ENCODE measurements around the gene EPN2. TPM values are rescaled to one million over a fixed set of nuclear protein-coding genes. Genes with fewer than 3 reads are reported as not detected.

Gene EPN2
- total RNA-seq, 2 experiments from 2014 or later: 10.2 to 11.5 TPM

DNA sequence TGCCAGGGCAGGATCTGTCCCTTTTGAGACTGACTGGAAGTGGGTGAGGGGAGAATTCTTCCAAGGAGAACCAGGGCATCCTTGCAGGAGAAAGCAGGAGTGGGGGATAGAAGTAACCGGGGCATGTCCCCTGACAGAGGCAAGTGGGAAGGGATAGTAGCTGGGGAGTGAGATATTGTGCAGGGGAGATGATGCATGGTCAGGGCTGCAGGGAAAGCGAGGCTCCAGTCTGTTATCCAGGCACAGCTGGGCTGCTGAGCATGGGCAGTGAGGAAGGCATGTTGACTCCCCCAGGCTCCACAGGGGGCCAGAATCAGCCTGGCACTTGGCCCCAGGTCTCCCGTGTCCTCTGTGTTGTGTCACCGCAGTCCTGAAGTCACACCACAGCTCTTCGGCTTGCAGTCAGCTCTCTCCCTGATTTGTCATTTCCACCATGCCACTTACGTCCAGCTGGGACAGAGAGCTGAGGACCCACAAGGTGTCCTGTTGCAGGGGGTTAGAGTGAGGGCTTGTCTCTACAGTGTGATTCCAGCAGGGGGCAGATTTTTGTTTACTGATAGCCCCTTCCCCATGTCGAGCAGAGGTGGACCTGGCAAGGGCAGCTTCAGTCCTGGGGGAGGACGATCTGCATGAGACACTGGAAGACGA, 84.4 kb downstream of the EPN2 start:
- ChIA-PET CTCF (no interaction called here), POLR2A (no interaction called here)

DNA sequence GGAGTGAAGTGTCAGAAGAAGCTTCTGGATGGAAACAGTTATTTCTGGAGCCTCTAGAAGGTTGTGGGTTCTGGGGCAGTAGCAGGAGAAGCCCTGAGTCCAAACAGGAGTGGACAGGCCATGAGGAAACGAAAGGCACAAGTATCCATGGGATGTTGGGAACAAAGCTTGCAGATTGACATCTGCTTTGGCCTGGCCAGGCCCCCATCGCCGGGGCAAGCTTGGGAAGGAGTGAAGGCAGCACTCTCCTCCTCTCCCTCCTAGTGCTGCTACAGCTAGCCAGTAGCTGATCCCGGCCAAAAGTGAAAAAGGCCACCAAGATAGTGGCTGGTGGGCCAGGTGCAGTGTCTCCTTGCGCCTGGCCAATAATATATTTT, 85.0 kb downstream of the EPN2 start:
- CTCF ChIA-PET: interaction anchor here (1.1 to 1.8 kb wide), 2 partner anchors 13 to 16 kb away, joined by 3 to 4 read pairs; no protein-coding TSS in a partner anchor
- POLR2A ChIA-PET: no interaction called here

DNA sequence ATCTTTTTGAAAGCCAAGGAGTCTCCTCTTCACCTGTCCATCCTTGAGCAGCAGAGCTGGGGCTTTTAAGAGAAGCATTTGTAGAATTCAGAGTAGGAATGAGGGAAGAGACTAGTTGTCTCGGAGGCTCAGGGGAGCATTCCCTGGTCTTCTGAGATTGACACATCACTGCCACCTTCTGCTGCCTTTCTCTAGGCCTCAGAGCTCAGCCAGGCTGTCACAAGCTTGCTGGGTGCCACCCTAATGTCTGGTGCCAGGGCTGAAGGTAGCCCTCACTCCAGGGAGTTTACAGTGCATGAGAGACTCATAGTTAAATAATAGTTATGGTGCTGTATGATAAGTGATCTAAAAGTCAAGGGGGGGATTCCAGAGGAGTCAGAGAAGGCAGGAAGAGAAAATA, 85.7 kb downstream of the EPN2 start:
- ChIA-PET CTCF (interaction anchor here (1.1 to 1.8 kb wide), 2 partner anchors 14 to 17 kb away, joined by 3 to 4 read pairs; no protein-coding TSS in a partner anchor), POLR2A (no interaction called here)

DNA sequence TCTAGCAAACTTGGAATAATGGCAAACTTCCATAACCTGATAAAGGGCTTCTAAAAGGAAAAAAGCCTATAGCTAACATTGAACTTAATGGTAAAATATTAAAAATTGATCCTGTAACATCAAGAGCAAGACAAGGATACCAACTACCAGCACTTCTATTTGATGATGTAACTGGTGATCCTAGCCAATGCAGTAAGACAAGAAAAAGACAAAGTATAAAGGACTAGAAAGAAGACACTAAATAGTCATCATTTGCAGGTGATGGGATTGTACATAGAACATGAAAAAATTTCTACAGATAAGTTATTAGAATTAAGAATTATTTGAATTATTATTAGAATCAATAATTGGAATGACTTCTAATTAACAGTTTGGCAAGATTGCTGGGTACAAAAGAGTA, 88.4 kb downstream of the EPN2 start:
- ChIA-PET POLR2A (no interaction called here), CTCF (interaction anchor here (0.6 to 1.3 kb wide), 3 partner anchors 34 to 61 kb away, joined by 3 read pairs; partner anchors contain the start of gene B9D1)

DNA sequence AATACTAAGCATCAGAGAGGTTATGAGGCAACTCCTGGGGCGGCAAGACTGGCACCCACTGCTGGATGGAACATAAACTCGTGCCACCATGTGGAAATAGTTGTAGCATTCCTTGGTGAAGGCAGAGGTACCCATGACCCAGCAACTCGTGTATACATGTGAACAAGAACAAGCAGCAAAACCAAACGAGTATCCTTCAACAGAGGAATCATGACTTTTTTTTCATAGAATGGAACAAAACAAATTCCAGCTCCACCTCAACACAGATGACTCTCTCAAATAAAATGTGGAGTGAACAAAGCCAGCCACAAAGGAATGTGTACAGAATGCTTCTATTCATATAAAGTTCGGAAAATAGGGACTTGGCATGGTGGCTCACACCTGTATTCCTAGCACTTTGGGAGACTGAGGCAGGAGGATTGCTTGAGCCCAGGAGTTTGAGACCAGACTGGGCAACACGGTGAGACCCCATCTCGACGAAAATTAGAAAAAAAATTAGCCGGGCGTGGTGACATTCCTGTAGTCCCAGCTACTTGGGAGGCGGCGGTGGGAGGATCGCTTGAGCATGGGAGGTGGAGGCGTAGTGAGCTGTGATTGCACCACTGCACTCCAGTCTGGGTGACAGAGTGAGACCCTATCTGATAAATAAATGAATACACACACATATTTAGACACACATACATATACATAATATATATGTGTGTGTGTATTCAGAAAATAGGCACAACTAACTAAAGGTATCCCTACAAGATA, 90.0 kb downstream of the EPN2 start:
- ChIA-PET CTCF (no interaction called here), POLR2A (no interaction called here)

DNA sequence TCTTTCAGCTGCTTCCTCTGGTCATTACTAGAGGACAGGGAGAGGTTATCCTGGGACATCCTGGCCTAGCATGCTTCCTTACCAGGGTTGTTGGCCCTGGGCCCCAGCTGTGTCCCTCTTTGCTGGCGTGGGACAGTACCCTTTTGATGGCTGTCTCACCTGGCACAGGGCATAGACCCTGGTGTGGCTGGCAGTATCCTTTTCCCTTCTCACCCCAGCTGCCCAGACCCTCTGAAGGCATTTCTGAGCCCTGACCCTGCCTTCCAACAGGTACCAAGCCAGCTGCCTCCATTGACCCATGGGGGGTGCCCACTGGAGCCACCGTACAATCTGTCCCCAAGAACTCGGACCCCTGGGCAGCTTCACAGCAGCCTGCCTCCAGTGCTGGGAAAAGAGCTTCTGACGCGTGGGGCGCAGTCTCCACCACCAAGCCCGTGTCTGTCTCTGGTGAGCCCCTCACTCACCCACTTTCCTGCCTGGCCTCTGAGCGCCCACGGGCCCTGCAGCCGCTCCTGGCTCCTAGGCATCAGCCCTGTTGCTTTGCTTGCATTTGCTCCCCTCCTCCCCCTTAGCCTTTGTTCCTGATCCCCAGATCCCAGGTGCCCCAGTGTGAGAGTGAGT, 91.4 kb downstream of the EPN2 start:
- CTCF ChIA-PET: no interaction called here

DNA sequence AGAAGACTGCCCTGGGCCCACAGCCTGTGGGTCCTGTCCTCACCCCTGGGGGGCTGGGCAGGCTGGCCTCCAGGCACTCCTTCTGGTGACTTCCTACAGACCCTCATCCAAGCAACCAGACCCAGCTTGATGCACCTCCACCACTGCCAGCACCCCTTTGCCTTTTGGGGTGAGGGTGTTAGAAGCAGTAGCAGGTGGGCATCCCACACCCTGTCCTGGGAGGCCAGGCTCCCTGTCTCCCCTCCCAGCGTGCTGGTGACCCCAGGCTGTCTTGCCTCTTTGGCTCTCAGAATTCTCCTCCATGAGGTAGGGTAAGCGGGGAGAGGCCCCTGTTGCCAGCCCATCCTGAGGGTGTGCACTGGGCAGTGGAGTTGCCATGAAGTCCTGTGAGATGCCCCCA, 92.0 kb downstream of the EPN2 start:
- POLR2A ChIA-PET: no interaction called here
- CTCF ChIA-PET: interaction anchor here (1.0 kb wide), 1 partner anchor 9 kb away, joined by 3 read pairs; no protein-coding TSS in a partner anchor

More for the DNA sequence above, 91.4 kb downstream of the EPN2 start:
- POLR2A ChIA-PET: no interaction called here

DNA sequence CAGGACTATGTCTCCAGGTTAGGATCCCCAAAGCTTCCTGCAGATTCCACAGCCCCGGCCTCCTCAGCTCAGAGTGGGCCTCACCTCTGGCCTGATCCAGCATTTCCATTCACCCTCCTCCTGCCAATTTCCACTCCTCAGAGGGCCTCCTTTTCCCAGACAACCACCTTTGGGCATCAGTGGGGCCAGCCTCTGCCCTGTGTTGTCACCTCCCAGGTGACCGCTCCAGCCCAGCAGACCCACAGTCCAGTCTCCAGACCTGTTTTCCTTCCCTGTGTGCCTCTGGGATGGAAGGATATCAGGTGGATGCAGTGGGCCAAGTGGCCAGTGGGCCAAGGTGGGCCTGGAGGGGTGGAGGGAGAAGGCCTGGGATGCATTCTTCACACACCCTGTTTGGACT, 92.7 kb downstream of the EPN2 start:
- ChIA-PET CTCF (interaction anchor here (1.0 kb wide), 1 partner anchor 8 kb away, joined by 3 read pairs; no protein-coding TSS in a partner anchor), POLR2A (no interaction called here)

DNA sequence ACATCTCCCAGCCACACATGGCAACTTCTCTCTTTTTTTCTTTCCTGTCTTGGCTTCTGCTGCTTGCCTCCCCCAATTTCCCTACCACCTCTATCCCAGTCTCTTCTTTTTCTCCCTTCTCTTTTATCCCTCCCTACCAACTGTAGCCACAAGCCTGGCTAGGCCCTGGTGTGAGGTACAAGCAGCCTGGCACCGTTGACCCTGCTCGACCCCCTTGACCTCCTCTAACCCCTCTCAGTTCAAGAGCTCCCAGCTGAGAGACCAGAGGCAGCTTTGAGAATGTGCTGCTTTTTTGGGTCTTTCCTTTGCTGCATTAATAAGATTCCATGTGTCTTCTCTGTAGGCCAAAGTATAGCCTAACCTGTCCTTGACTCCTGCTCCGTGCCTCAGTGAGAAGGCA, 93.1 kb downstream of the EPN2 start:
- POLR2A ChIA-PET: no interaction called here
- CTCF ChIA-PET: no interaction called here

DNA sequence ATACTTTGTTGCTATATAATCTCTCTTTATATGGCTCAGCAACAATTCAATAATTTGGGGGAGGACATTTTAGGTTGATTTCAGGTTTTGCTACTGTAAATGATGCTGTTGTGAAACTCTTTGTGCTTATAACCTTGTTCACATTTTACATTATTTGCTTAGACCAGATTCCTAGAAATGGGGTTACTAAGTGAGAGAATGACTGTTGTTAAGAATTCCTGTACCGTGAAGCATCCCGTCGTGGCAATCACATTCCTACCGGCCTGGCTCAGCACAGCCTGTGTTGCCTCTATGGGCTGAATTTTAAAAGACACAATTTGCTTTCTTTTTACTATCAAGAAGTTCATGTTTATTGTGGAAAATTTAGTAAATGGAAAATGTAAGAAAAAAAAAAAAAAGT, 94.0 kb downstream of the EPN2 start:
- POLR2A ChIA-PET: no interaction called here
- CTCF ChIA-PET: no interaction called here

DNA sequence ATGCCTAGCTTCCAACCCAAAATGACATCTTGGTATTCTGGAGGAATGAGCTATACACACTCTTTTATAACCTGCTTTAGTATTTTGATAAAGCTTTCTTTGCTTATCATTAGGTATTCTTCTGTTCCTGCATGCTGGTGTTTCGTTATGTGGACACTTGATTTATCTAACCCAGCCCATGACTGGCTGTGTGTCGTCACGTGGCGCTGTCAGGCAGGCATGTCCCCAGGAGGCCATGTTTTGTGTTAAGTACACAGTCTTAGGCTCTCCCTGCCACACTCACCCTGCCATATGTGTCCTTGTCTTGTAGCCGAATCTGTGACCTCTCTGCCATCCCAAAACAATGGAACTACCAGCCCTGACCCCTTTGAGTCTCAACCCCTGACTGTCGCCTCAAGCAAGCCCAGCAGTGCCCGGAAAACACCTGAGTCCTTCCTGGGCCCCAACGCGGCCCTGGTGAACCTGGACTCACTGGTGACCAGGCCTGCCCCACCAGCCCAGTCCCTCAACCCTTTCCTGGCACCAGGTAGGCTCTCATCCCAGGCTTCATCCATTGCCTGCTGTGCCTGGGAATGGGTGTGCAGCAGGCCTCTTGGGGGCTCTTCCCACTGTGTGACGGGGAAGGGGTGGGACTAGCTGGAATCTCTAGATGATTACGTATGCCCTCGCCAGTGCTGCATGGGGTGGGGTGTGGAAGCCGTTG, 94.5 kb downstream of the EPN2 start:
- ChIA-PET POLR2A (no interaction called here), CTCF (interaction anchor here (1.0 kb wide), 1 partner anchor 31 kb away, joined by 3 read pairs; no protein-coding TSS in a partner anchor)

DNA sequence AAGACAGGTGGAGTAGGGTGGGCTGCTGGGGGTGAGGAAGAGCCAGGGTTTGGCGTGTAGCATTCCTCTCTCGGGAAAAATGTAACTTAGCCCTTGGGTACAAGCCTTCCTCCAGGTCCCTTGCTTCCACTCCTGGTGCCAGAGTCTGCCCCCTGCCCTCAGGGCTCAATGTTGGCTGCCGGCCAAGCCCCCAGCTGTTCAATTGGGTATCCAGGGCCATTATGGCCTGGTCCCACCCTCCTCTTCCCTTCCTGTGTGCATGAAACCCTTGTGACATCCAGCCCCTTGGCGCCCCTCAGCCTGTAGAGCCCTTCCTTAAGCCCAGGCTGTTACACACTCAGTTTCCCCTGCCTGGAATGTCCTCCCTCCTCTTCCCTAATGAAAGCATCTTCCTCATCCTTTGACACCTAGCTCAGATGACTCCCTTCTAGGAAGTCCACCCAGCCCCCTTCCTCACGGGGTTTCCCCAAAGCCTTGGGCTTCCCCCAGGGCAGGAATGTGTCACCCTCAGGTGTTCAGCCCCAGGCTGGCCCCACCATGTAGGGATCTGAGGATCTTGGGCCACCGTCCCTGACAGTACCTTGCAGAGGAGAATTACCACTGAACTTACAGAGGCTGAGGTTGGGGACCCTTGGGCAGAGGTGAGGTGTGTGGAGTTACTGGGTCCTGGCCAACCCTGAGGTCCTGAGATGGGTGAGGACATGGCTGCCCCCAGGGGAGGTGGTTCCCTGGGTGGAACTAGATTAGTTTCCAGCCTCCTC, 95.4 kb downstream of the EPN2 start:
- ChIA-PET CTCF (interaction anchor here (1.0 kb wide), 1 partner anchor 30 kb away, joined by 3 read pairs; no protein-coding TSS in a partner anchor), POLR2A (no interaction called here)

DNA sequence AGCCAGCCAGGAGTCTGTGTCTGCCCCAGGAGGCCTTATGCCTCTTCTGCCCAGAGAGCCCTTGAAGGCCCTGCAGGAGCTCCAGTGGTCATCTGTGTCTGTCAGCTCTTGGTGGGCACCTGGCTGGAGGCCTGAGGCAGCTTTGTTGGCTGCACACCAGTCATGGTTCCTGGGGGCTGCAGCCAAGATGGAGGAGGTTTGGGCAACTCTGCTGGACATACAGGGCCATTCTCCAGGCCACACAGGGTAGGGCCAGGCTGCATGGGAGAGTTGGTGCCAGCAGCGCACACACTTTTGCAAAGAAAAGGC, 95.9 kb downstream of the EPN2 start:
- POLR2A ChIA-PET: no interaction called here

DNA sequence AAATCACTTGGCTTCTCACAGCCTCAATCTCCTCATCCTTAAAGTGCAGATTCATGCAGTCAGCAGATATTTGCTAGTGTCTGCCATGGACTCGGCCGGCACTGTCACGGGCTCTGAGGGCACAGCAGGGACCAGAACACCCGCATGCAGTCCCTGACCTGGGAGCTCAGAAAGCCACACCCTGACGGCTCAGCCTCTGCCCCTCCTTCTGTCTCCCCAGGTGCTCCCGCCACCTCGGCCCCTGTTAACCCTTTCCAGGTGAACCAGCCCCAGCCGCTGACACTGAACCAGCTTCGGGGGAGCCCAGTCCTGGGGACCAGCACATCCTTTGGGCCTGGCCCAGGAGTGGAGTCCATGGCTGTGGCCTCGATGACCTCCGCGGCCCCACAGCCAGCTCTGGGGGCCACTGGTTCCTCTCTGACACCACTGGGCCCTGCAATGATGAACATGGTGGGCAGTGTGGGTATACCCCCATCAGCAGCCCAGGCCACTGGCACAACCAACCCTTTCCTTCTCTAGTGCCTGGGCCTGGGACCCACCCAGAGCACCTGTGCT, 96.6 kb downstream of the EPN2 start:
- POLR2A ChIA-PET: no interaction called here

More for the DNA sequence above, 95.9 kb downstream of the EPN2 start:
- CTCF ChIA-PET: no interaction called here

DNA sequence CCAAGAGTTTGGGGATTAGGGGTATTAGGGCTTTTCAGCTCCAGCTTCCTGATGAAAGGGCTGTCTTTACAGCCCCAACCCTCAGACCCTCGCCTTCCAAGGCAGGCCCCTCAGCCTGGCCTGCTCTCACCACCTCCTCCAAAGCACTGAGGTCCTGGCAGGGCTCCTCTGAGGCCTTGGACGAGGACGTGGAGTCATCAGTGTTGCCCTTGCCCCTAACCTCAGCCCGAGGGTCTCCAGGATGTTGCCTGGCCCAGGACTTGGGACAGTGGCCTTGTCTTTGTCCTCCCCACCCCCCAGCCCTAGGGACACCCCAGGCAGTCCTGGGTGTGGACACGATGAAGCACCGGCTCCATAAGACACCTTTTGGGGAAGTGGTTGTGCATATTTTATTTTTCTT, 97.2 kb downstream of the EPN2 start:
- ChIA-PET CTCF (no interaction called here), POLR2A (no interaction called here)

More for the DNA sequence above, 96.6 kb downstream of the EPN2 start:
- CTCF ChIA-PET: no interaction called here

DNA sequence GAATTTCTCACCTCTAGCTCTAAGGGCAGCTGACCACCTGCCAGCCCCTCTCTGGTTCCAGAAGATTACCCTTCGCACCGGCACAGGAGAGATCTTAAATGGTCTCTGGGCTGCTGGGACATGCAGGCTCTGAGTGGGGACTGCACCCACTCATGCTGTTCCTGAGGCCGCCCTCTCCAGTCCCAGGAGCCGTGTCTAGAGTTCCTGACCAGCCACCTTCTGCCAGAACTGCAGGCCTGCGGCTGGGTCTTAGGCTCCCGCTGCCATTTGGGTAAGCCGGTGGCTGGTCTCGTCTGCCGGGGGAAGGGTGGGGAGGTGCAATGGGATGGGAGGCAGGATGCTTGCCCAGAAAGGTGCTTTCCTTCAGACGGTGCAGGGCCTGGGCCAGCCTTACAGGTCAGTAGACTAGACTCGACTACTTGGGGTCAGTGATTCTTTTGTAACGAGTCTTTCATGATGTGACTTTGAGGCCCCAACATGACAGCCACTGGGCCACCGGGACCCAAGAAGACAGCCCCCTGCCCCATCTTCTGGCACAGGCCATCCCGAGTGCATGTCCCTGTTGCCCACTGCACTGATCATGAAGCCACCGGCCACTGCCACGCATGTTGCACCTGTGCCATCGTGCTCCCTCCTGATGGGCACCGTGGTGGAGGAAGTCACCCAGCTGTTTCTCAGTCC, 98.9 kb downstream of the EPN2 start:
- ChIA-PET POLR2A (no interaction called here), CTCF (interaction anchor here (1.1 kb wide), 1 partner anchor 30 kb away, joined by 3 read pairs; no protein-coding TSS in a partner anchor)

DNA sequence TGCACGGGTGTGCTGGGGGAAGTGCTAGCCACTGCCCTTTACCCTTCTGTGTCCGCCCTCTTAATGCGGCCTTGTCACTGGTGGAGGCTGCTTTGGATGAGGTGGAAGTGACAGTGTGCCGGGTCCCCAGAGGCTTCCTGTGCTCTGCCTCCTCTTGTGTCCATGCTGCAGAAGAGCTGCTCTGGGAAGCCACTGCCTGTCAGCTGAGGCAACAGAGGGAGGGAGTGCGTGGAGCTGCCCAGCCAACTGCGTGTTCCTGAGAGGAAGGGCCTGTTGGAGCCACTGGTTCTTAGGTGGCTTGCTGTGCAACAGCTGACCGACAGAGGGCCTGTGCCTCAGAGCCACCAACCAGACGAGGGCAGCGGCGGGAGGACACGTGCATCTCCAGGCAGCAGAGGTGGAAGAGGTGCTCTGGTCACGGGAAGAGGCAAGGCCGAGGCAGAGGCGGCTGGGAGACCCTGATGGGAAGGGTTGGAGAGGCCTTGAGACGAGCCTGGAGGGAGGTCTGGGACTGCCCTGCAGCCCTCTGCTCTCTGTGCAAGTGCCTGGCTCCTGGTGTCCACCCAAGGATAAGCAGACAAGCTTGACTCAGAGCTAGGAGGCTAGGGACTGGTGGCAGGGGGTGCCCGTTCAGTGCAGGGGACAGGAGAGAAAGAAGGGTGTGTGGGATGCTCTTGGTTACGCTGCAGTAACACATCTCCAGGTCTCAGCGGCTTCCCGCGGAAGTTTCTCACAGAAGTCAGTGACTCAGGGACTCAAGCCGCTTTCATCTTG, 100.0 kb downstream of the EPN2 start:
- POLR2A ChIA-PET: no interaction called here

DNA sequence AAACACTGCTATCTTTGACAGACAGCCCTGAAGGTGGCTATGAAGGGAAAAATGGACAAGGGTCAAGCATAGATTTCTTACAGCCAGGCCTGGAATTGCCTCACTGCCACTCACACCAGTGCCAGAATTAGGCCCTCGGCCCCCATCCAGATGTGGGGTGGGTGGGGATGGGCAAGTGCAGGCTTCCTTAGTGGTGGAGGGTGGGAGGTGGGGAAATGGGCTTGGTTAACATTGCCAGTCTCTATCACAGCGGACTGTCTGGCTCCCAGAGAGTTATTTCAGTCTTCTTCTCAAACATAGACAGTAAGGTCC, 100.5 kb downstream of the EPN2 start:
- CTCF ChIA-PET: interaction anchor here (1.1 to 1.2 kb wide), 3 partner anchors 29 to 96 kb away, joined by 3 read pairs; no protein-coding TSS in a partner anchor
- POLR2A ChIA-PET: no interaction called here

More for the DNA sequence above, 100.0 kb downstream of the EPN2 start:
- CTCF ChIA-PET: interaction anchor here (1.1 to 1.2 kb wide), 4 partner anchors 28 to 97 kb away, joined by 3 read pairs; no protein-coding TSS in a partner anchor

All from activated CD8-positive, alpha-beta memory T cell treated with anti-CD3 and anti-CD28 coated beads for 36 hours (primary cell).